AML-193 (cell line): ENCODE data around the gene TMPRSS11A.

Experiments used
- DNase-seq, 2 experiments: peaks; one replicate each; lab custom pipeline; 2025; lab: John Stamatoyannopoulos, UW

The TMPRSS11A gene, protein sequence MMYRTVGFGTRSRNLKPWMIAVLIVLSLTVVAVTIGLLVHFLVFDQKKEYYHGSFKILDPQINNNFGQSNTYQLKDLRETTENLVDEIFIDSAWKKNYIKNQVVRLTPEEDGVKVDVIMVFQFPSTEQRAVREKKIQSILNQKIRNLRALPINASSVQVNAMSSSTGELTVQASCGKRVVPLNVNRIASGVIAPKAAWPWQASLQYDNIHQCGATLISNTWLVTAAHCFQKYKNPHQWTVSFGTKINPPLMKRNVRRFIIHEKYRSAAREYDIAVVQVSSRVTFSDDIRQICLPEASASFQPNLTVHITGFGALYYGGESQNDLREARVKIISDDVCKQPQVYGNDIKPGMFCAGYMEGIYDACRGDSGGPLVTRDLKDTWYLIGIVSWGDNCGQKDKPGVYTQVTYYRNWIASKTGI

DNA sequence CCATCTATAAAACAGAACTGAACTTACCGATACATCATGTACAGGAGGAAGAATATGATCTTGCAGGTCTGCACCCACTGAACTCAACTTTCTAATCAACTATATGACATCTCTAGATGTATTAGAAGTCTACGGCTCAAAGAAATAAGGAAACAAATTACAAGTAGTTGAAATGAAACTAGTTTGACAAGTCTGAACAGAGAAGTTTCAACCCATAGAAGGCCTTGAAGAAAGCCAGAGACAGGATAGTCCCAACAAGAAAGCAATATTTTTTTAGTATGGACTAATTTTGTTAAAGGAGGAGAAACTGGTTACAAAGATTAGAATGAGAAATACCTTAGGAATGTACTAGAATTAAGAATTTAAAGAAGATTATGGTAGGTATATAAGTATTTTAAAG, at the start of gene TMPRSS11A:
Gene TMPRSS11A, minus strand, starts transcription at position 138 of the 400 bp plus-strand sequence. Its CDS starts 100 bp downstream, at position 38.
- no peak for DNase-seq

DNA sequence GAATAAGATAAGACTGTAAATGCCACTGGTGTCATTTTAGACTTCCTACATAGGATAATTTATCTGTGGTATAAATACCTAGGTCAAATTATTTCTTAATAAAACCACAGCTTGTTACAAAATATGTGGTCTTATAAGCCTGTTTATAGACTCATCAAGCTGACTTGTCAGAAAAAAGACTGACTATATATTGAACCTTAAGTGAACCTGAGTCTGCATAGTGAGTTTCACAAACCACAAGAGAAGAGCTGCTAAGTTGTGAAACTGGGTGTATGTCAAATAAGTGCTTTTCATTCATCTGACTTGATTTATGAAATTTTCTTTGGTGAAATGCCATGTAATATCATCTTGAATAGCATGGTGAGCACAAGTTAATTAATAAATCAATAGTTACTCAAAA, 48.4 kb upstream of the TMPRSS11A start:
- DNase-seq, result no peak

DNA sequence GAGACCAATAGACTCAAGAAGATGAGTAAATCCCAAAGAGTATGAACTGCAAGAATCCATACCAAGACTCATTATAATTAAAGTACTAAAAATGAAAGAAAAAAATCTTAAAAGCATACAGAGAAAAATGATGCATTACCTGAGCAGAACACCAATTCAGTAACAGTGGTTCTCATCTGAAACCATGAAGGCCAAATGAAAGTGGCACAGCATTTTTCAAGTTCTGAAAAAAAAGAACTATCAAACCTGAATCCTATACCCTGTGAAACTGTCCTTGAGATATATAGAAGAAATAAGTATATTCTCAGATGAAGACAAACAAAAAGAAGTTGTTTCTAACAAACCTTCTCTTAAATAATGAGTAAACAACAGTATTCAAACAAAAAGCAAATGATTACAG, 39.6 kb upstream of the TMPRSS11A start:
- no peak for DNase-seq

DNA sequence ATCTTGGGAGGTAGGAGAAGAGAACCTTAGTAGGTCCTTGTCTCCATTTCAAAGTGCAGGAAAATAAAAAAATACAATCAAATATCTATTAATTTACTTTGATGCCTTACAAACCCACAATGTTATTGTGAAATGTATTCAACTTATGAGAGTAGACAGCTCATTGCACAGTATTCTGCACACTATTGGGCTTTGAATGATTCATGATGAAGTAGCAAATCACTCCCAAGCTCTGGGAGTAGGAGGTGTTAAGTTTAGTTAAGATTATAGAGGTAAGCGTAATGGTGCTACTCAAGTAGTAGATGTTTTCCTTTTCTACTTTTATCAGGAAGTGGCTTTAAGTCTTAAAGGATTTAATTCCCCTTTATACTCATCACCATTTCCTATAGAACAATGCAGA, 32.8 kb upstream of the TMPRSS11A start:
- no peak for DNase-seq

DNA sequence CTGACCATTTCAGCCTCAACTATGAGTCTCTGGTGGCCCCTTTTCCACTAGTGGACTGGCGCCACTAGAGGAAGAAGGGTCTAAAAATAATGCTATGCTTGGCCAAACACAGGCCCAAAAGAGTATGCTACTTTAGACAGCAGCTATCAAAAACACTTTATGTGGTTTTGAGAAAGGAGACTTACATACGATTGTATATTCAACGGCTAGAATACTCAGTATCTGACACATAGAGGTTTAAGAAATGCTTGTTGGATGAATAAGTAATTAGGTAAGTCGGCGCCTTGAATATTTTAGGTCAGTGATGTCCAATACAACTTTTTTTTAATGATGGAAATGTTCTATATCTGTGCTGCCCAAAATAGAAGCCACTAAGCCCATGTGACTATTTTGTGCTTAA, 25.7 kb upstream of the TMPRSS11A start:
- DNase-seq, result no peak

DNA sequence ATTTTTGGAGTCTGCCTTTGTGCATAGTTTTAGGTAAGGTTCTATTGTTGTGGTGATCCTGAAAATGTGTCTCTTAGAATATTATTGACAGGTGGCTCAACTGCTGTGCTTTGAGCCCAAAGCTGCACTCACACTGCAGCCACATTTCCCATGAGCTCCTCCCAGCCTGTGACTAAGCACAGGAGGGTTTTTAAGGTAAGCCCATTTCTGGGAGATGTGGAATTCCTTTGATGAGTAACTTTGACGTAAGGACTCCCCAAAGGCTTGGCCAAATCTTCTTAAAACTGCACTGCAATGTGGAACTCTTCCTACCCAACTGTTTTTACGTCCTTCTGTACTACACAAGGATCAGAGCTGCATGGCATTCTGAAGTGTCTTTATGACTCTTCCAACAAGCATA, 20.0 kb upstream of the TMPRSS11A start:
- DNase-seq, result no peak

DNA sequence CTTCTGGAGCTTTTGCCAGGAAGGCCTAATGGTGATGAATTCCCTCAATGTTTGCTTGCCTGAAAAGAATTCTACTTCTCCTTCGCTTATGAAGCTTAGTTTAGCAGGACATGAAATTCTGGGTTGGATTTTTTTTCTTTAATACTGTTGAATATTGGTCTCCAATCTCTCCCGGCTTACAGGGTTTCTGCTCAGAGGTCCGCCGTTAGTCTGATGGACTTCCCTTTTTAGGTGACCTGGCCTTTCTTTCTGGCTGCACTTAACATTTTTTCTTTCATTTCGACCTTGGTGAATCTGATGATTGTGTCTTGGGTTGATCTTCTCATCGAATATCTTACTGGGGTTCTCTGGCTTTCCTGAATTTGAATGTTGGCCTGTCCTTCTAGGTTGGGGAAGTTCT, 17.2 kb upstream of the TMPRSS11A start:
- no peak for DNase-seq

DNA sequence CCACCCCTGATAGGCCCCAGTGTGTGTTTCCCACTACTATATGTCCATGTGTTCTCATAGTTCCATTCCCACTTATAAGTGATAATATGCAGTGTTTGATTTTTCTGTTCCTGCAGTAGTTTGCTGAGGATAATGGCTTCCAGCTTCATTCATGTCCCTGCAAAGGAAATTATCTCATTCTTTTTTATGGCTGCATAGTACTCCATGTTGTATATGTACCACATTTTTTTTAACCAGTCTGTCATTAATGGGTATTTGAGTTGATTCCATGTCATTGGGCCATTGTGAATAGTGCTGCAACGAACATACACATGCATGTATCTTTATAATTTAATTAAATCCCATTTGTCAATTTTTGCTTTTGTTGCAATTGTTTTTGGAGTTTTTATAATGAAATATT, 10.3 kb upstream of the TMPRSS11A start:
- no peak for DNase-seq

DNA sequence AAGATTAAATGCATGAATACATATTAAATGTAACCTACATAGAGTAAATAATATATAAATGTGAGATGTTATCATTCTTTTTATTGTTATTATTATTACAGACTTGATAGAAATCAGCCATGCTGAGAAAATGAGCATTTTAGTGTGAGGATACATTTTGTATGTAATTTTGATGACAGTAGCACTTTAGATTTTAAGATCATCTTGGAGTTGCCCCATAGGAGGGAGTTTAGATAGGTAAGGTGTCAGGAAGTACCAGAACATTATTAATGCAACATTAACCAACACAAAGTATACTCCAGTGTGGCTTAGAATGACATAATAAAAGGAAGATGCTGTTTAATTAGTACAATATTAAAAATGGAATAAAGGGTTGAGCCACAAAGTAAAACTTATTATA, 8.4 kb downstream of the TMPRSS11A start:
- DNase-seq, result no peak

DNA sequence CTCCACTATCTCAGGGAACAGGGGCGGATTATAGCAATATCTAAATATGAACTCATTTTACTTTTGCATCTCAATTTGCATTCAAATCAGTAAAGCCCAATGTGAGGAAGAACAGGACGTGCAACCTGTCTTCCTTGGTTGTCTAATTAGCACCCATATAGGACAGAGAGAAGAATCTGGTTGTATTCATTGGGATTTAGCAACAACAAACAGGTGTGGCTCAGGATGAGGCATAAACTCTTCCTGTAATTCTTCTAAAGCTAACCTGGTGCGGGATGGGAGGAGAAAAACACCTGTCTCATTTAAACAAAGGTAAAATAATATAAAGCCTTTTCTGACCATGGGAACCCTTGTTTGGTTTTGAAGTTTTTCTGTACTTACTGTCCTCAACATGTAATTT, 22.2 kb downstream of the TMPRSS11A start:
- no peak for DNase-seq

DNA sequence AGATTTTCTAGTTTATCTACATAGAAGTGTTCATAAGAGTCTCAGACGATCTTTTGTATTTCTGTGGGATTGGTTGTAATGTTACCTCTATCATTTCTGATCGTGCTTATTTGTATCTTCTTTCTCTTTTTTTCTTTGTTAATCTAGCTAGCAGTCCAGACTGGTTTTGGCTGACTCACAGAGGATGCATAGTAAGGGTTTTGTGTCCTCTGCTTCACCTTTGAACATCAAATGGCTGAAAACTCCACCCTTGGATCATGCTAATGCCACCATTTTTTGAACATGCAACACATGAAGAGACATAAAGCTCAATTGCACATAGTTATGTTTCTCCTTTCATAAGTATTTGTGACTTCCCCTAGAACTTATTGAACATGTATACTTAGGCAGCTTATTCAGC, 22.8 kb downstream of the TMPRSS11A start:
- DNase-seq, result no peak

DNA sequence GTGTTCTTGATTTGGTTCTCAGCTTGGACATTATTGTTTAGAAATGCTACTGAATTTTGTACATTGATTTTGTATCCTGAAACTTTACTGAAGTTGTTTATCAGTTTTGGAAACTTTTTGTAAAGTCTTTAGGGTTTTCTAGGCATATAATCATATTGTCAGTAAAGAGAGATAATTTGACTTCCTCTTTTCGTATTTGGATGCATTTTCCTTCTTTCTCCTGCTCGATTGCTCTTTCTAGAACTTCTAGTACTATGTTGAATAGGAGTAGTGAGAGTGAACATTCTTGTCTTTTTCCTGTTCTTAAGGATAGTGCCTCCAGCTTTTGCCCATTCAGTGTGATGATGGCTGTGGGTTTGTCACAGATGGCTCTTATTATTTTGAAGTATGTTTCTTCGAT, 24.1 kb downstream of the TMPRSS11A start:
- no peak for DNase-seq

DNA sequence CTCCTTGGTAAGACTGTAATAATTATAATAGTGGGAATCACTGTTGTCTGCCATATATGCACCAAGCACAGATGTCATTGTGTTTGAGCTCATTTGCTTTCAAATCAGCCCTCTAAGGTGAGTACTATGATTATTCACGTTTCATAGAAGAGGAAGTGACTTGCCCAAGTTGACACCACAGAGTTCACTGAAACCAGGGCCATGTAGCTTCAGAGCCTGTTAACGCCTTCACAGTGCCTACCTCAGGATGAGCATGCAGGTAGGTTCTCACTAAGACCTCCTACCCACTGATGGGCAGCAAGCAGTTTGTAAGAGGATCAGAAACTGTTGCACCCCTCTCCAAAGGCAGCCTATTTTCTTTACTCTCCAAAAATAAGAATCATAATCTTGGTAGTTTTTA, 27.4 kb downstream of the TMPRSS11A start:
- no peak for DNase-seq

DNA sequence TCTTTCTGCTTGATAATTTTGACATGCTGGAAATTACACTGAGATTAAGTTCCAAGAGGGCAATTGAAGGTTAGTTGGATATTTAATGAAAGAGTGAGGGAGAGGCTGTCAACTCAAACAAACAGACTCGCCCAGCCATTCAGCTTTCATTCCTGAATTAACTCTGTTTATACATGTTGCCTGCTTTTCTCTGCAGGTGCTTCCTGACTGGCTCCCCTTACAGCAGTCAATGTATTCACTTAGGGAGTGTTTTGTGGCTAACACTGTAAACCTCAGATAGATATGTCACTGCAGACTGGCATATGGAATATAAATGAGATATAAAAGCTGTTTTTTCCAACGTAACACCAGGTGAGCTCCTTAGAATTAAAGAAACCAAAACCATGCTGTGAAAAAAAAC, 28.7 kb downstream of the TMPRSS11A start:
- no peak for DNase-seq

DNA sequence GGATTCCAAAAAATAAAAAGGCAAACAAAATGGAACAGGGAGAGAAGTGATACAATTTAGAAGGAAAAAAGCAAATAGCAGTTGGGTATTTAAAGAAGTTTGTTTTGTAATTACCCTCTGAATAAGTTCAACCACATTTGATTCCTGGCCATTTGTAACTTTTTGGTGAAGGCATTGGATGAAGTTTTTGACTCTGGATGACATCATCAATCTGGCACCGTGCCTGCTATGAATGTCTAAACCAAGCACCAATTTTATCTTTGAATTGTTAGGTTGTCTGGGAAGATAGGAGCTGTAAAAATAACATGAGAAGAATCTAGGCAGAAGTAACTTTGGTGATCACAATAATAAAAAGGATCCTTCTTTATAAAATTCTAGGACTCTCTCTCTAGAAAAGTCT, 29.5 kb downstream of the TMPRSS11A start:
- no peak for DNase-seq

DNA sequence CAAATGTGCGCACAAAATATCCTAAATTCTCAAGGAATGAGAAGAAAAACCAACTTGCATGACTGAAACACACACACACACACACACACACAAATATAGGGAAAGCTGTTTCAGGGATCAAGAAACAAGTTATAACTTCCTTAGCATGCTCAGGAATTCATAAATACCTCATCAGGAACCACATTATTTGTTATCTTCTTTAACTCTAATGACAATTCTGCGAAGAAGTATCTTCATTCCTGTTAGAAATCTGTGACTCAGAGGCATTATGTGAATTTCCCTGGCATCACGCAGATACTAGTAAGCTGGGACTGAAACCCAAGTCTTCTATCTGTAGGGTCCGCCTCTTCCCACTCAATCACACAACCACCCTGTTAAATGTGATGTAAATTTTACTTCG, 30.3 kb downstream of the TMPRSS11A start:
- no peak for DNase-seq

DNA sequence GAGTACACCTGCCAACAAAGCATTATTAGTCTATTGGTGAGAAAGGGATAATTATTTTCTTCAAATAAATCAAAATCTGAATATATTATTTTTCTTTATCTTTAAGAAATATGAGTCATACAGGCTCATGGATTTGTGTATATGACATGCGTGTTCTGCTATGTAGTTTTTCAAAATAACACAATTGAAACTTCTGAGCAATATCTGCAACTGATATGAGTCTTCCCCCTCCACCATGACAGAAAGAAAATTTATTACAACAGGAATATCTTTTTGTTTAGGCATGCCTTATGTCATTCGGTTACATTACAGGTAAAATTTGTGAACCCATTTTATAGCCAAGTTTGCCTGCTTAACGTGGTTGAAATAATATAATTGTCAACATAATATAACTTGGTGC, 32.0 kb downstream of the TMPRSS11A start:
- DNase-seq, result no peak

DNA sequence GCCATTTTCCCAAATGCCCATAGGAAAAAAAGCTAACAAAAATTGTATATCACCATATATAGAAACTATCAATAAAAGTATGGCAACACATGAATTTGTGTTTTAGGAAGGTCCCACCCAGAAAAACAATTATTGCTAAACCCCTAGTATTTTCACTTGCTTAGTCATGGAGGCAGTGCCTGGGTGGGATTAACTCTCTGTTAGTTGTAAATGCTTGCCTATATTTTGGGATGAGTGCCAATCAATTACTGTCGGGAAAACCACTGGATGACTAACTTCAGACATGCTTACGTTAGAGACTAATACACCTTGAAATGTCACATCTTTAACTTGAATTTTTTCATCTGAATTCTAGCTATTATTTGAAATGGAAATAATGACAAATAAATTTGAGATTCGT, 33.9 kb downstream of the TMPRSS11A start:
- no peak for DNase-seq

DNA sequence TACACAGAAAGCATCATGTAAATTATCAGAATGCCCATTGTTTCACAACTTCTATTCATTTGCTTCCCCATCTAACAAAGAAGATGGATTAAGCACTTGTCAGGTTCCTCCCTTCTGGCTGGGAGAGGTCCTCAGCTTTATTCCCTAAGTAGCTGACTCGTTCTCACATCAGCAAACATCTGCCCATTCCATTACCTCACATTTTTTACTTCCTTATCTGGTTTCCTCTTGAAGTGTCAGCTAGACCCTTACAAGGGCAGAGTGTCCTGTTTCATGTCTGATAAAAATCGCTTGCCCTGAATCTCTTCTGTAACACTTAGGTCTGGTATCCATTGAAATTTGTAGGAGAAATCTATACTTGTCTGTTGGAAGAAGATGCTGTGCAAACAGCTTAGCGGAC, 34.7 kb downstream of the TMPRSS11A start:
- no peak for DNase-seq

DNA sequence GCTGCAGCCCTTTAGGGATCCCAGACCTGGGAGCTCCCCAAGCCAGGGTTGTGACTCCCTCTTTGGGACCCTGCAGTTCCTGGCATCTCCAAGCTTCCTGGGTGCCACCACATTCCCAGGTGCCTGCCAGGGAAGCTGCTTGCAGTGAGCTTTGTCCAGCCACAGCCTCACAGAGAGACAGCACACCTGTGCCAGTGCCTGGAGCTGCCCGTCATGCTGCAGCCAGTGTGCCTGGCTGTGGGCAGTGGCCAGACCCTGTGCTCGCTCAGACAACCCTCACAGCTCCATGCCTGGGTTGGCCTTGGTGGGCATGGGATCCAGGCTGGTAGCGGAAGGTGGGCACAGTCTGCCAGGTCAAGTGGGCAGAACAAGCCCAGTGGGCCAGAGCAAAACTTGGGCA, 36.0 kb downstream of the TMPRSS11A start:
- no peak for DNase-seq

DNA sequence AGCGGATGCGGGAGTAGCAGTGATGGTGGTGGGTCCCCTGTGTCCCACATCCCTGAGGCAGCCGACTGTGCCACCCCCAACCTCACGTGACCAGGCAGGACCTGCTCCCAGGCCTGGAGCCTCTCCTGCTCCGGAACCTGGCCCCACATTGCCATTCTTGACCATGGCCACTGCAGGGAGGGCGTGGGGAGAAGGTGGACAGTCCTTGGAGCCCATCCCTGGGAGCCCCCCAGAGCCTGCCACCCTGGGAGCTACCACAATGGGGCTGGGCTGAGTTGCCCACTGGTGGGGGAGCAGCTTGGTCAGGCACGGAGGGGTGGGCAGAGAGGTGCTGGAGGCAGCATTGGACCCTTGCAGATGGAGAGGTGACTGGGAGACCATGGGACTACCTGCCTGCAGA, 36.8 kb downstream of the TMPRSS11A start:
- DNase-seq, result no peak

DNA sequence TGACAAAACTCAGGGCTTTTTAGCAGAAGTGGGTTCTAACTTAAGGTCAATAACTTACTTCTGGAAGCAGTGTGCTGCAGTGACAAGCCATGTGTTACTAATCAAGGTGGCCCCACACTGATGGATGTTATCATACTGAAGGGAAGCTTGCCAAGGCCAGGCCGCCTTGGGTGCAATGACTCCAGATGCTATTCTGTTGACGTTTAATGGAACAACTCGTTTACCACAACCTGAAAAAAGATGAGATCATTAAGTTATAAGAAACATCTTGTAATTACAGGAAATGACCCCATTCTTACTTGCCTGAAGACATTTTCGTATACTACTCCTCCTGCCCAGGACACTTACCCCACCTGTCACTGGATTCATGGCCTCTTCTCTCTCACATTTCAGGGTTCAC, 40.6 kb downstream of the TMPRSS11A start:
- DNase-seq, result no peak

DNA sequence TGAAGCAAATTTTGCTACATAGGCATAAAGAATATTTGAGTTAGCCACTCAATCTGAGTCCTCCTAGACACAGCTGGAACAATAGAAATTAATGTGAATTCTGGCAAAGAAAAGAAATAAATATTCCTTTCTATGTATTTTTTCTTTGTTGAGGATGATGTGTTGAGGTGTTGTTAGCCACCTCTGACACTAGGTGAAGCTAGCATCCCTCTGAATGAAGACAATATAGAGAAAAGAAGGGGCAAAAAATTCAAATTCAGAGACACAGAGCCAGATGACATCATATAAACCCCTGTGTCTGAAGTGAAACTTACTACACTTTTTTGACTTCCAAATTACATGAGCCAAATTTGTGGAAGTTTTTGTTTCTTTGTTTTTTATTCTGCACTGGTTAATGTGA, 44.9 kb downstream of the TMPRSS11A start:
- DNase-seq, result no peak

DNA sequence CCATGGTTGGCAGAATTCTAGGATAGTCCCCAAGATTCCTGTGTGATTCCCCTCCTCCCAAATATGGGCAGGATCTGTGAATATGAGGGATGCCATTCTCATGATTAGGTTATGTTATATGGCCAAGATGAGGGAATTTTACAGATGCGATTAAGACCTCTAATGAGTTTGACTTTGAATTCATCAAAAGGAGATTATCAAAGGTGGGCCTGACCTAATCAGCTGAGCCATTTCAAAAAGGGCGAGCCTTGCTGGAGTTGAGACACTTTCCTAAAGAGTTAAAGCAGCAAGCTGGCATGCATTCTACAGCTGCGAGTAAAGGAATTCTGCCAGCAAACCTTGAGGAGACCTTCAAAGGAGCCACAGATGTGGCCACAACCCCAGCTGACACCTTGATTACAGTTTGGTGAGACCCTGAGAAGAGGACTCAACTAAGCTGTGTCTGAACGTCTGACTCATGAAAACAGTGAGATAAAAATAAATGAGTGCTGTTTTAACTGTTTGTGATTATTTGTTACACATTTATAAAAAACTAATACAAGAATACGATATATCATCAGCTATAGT, 47.8 kb downstream of the TMPRSS11A start:
- no peak for DNase-seq
